Right lobe of liver (tissue), 4 donors: Measurements from ENCODE around the gene NDUFAB1.

Source experiments
- CTCF ChIP-seq, 4 donors: fragments of 200-600 bp in 3 of 4; fragments of 450-650 bp in 1 of 4; IDR thresholded peaks; one replicate each; pipeline versions ENCODE4 v1.5.1 to v1.8.0; 2016 to 2022; ENCODE audit warnings: antibody characterized with exemption in 4 of 4, mild to moderate bottlenecking in 2 of 4
- POLR2A ChIP-seq: fragments of 450-650 bp; IDR thresholded peaks from one replicate; pipeline ENCODE4 v1.6.1; 2017; ENCODE audit warnings: antibody characterized with exemption, mild to moderate bottlenecking
- donor health status: DM: no; HTN: no; CAD: no.
- donor health status: DM: no; HTN: no; CAD: no.
- donor health status: DM: no; HTN: yes; CAD: no.

- TF ChIP-seq CTCF (IDR thresholded peaks at IDR 0.05) = no peak
- no peak for TF ChIP-seq POLR2A
These were observed 44.0 kb downstream of the NDUFAB1 start for GRCh38 chr16:23552161-23552560.
